OCI-LY7 (cell line): ENCODE measurements around the gene RBM28. TPM values are rescaled to one million over a fixed set of nuclear protein-coding genes. Genes with fewer than 3 reads are reported as not detected.

ENCODE experiments used
- BruUV-seq: library from RNA; stranded (reverse); fragments of 400-500 nt; replicated peaks from 2 replicates; lab custom pipeline; 2021; lab: Mats Ljungman, UMichigan
- CTCF ChIA-PET: fragments of 300-600 bp; sonication (Branson Sonifier 250); formaldehyde crosslinking; loops from one replicate; lab custom pipeline; 2022; ENCODE audit warnings: antibody characterized with exemption; ENCODE audit not compliant: unreplicated experiment; lab: Charles Lee
- POLR2A ChIA-PET: fragments of 300-600 bp; sonication (Branson Sonifier 250); formaldehyde crosslinking; loops from one replicate; lab custom pipeline; 2022; ENCODE audit warnings: antibody characterized with exemption; lab: Charles Lee
- DNase-seq: peaks from one replicate; pipeline ENCODE4 v3.0.0-alpha.2; 2015; ENCODE audit warnings: low spot score
- H2AFZ ChIP-seq: fragments of 200-600 bp; sonication (generic), shearing (Covaris generic); 2 replicates; pipeline ENCODE4 v1.6.1; 2014; ENCODE audit warnings: mild to moderate bottlenecking, antibody characterized with exemption, low read length, moderate library complexity
- H3K27ac ChIP-seq: fragments of 200-600 bp; sonication (generic); 2 replicates; pipeline ENCODE4 v1.5.1; 2014; ENCODE audit warnings: mixed run types, low read depth, mild to moderate bottlenecking, moderate library complexity, low read length, inconsistent platforms; ENCODE audit not compliant: poor library complexity, severe bottlenecking
- H3K36me3 ChIP-seq: fragments of 200-600 bp; sonication (generic); 2 replicates; pipeline ENCODE4 v1.6.1; 2014; ENCODE audit warnings: mild to moderate bottlenecking, antibody characterized with exemption, low read length, moderate library complexity, mixed read lengths; ENCODE audit not compliant: insufficient read depth
- H3K4me1 ChIP-seq: fragments of 200-600 bp; sonication (generic); 2 replicates; pipeline ENCODE4 v1.5.1; 2014; ENCODE audit warnings: mild to moderate bottlenecking, low read length; ENCODE audit not compliant: insufficient read depth, poor library complexity, severe bottlenecking
- H3K4me2 ChIP-seq: fragments of 200-600 bp; sonication (generic); 2 replicates; pipeline ENCODE4 v1.6.1; 2014; ENCODE audit warnings: mild to moderate bottlenecking, low read length
- H3K4me3 ChIP-seq: fragments of 200-600 bp; sonication (generic); 2 replicates; pipeline ENCODE4 v1.5.1; 2014; ENCODE audit warnings: mild to moderate bottlenecking, low read depth, low read length; ENCODE audit not compliant: poor library complexity, severe bottlenecking
- H3K79me2 ChIP-seq: fragments of 200-600 bp; sonication (generic); 2 replicates; pipeline ENCODE4 v1.6.1; 2016; ENCODE audit warnings: low read depth, mild to moderate bottlenecking, low read length, moderate library complexity, mixed read lengths; ENCODE audit not compliant: insufficient read depth
- H3K9me2 ChIP-seq: fragments of 200-600 bp; sonication (generic); 2 replicates; pipeline ENCODE4 v1.6.1; 2016; ENCODE audit warnings: mild to moderate bottlenecking, low read length, mixed read lengths; ENCODE audit not compliant: insufficient read depth
- H3K9me3 ChIP-seq: fragments of 200-600 bp; sonication (generic); 2 replicates; pipeline ENCODE4 v1.6.1; 2014; ENCODE audit warnings: mild to moderate bottlenecking, mixed run types, low read length, mixed read lengths
- H4K20me1 ChIP-seq: fragments of 200-600 bp; sonication (generic); 2 replicates; pipeline ENCODE4 v1.6.1; 2014; ENCODE audit warnings: mild to moderate bottlenecking, antibody characterized with exemption, low read length, moderate library complexity, mixed read lengths; ENCODE audit not compliant: insufficient read depth
- CTCF ChIP-seq: fragments of 200-600 bp; sonication (generic); conservative IDR thresholded peaks from 2 replicates; pipeline ENCODE4 v1.5.1; 2014; ENCODE audit warnings: mild to moderate bottlenecking, antibody characterized with exemption, low read length, moderate library complexity, mixed read lengths
- EZH2phosphoT487 ChIP-seq: fragments of 200-600 bp; sonication (generic); IDR thresholded peaks from 2 replicates; pipeline ENCODE4 v1.6.1; 2018; ENCODE audit warnings: low read depth, borderline replicate concordance, mild to moderate bottlenecking, mixed run types, antibody characterized with exemption, low read length, moderate library complexity, mixed read lengths
- intact Hi-C: fragments of 100-400 bp; cut with micrococcal nuclease; formaldehyde crosslinking; loops from one replicate; pipeline ENCODE4 v1.10.0; 2022; ENCODE audit not compliant: unreplicated experiment
- total RNA-seq, 2 experiments: library from RNA; depleted of rRNA in 1 of 2; stranded (reverse); fragments of >200 nt in 1 of 2; shearing (Covaris generic) in 1 of 2; gene quantifications; 2 replicates each; pipeline ENCODE4 v1.2.3, GENCODE V29; 2014 to 2022

RBM28 gene
- total RNA-seq, 2 experiments from 2014 or later: 35.6 to 70.0 TPM

GRCh38 chr7:128257458-128257857 lies 86.2 kb downstream of the RBM28 start:
- ChIA-PET CTCF (no interaction called here), POLR2A (no interaction called here)
- intact Hi-C loops: no loop called here
- no peak for TF ChIP-seq EZH2phosphoT487
- no peak for TF ChIP-seq CTCF
- DNase-seq: no peak
- Histone ChIP-seq H3K9me3 (no peaks in the 10 kb centered on the region), H3K4me1 (no peaks in the 10 kb centered on the region), H3K27ac (no peak overlapping the region), H3K9me2 (no peaks in the 10 kb centered on the region), H4K20me1 (no peaks in the 10 kb centered on the region), H3K4me2 (no peak overlapping the region), H3K36me3 (no peaks in the 10 kb centered on the region), H3K4me3 (no peak overlapping the region), H3K79me2 (no peaks in the 10 kb centered on the region), H2AFZ (no peak overlapping the region)
- no TSS peak for BruUV-seq

GRCh38 chr7:128255271-128255670 lies 88.4 kb downstream of the RBM28 start:
- ChIA-PET POLR2A (interaction anchor here (0.6 kb wide), 1 partner anchor 32 kb away, joined by 3 read pairs; no protein-coding TSS in a partner anchor), CTCF (interaction anchor here (0.8 kb wide), 1 partner anchor 228 kb away, joined by 3 read pairs; no protein-coding TSS in a partner anchor)
- no peak overlapping the region for H3K4me3 ChIP-seq
- no peak for DNase-seq
- H4K20me1 ChIP-seq: no peaks in the 10 kb centered on the region
- no peaks in the 10 kb centered on the region for H3K4me1 ChIP-seq
- no peak overlapping the region for H3K27ac ChIP-seq
- no peaks in the 10 kb centered on the region for H3K9me3 ChIP-seq
- no peak overlapping the region for H2AFZ ChIP-seq
- H3K9me2 ChIP-seq: no peaks in the 10 kb centered on the region
- no peak overlapping the region for H3K4me2 ChIP-seq
- H3K36me3 ChIP-seq: no peaks in the 10 kb centered on the region
- TF ChIP-seq EZH2phosphoT487 (no peak), CTCF (no peak)
- BruUV-seq: no TSS peak
- no peaks in the 10 kb centered on the region for H3K79me2 ChIP-seq
- intact Hi-C loops: no loop called here

- Histone ChIP-seq H3K79me2 (no peaks in the 10 kb centered on the region), H3K36me3 (no peaks in the 10 kb centered on the region), H3K4me1 (no peaks in the 10 kb centered on the region), H3K9me3 (no peaks in the 10 kb centered on the region), H4K20me1 (no peaks in the 10 kb centered on the region), H3K27ac (no peak overlapping the region), H3K4me3 (no peak overlapping the region), H2AFZ (no peak overlapping the region), H3K9me2 (no peaks in the 10 kb centered on the region), H3K4me2 (no peak overlapping the region)
- no peak for DNase-seq
- ChIA-PET CTCF (interaction anchor here (0.8 kb wide), 1 partner anchor 228 kb away, joined by 3 read pairs; no protein-coding TSS in a partner anchor), POLR2A (no interaction called here)
- no TSS peak for BruUV-seq
- intact Hi-C loops: no loop called here
- TF ChIP-seq CTCF (no peak), EZH2phosphoT487 (no peak)
Measured at GRCh38 chr7:128254470-128254869, 89.2 kb downstream of the RBM28 start.
